ENCODE results near the gene UVRAG. TPM values are rescaled to one million over a fixed set of nuclear protein-coding genes. Genes with fewer than 3 reads are reported as not detected.

Gene UVRAG
- total and polyA plus RNA-seq, 2 of the 13 experiments (the other 11 are each of a cell fraction or from before 2014, with no cell fraction given) = 9.7 to 17.3 TPM

GRCh38 chr11:75994616-75995015 lies 179.6 kb downstream of the UVRAG start:
- DNase-seq (ENCODE audit: low spot score) (no peak), FAIRE-seq (no peak), ATAC-seq (no peak)
- 97% methylated on average over 3 of the region's 3 CpGs for WGBS (ENCODE audit: low lambda C conversion rate)
- BruUV-seq (replicated peaks) = no TSS peak
- Histone ChIP-seq H3K4me3 (replicated peaks in 1 of 3; ENCODE audit: insufficient read depth in 1 of 3, low read depth in 2 of 3, low read length in 3 of 3) (no peak overlapping the region), H3K4me2 (ENCODE audit: low read depth, low read length) (no peak overlapping the region), H3K4me1 (ENCODE audit: insufficient read depth, low read length) (peaks cover 2% of the 10 kb centered on the region), H4K20me1 (ENCODE audit: insufficient read depth, low read length) (no peaks in the 10 kb centered on the region), H3K9ac (ENCODE audit: insufficient read depth, low read depth, low read length) (no peak overlapping the region), H2AFZ (ENCODE audit: low read length) (no peak overlapping the region), H3K27ac (ENCODE audit: extremely low read length, insufficient read depth, low read length) (no peak overlapping the region), H3K79me2 (ENCODE audit: insufficient read depth, low read length) (no peaks in the 10 kb centered on the region), H3K27me3 (ENCODE audit: control insufficient read depth in 1 of 2, insufficient read depth in 2 of 2, low read length in 2 of 2) (no peaks in the 10 kb centered on the region), H3K9me3 (ENCODE audit: low read length) (no peaks in the 10 kb centered on the region), H3K36me3 (replicated peaks in 1 of 2; ENCODE audit: control insufficient read depth in 1 of 2, insufficient read depth in 2 of 2, low read length in 2 of 2) (0 out of 5 replicates have a peak, but pooled peaks cover 0 to 1% of the 10 kb centered on the region in 2 experiments)
- intact Hi-C loops (cut with micrococcal nuclease; ENCODE audit: unreplicated experiment) = no loop called here
- no peak for TF ChIP-seq ZNF235 (CRISPR knock-in tag; IDR thresholded peaks at IDR 0.05; ENCODE audit: borderline replicate concordance)
- TF ChIP-seq RBAK (CRISPR knock-in tag; IDR thresholded peaks at IDR 0.05) = no peak
- no peak for TF ChIP-seq EEA1 (CRISPR knock-in tag; IDR thresholded peaks at IDR 0.05; ENCODE audit: borderline replicate concordance)
- no peak for TF ChIP-seq ZNF784 (CRISPR knock-in tag; IDR thresholded peaks at IDR 0.05; ENCODE audit: borderline replicate concordance)
- no peak for TF ChIP-seq KLF6 (CRISPR knock-in tag; IDR thresholded peaks at IDR 0.05)
- TF ChIP-seq GLMP (CRISPR knock-in tag; IDR thresholded peaks at IDR 0.05; ENCODE audit: borderline replicate concordance) = no peak
- TF ChIP-seq PAX8 (CRISPR knock-in tag; IDR thresholded peaks at IDR 0.05; ENCODE audit: borderline replicate concordance) = no peak
- no peak for TF ChIP-seq CBX5 (CRISPR knock-in tag; IDR thresholded peaks at IDR 0.05; ENCODE audit: borderline replicate concordance)
- TF ChIP-seq SNRNP70 (IDR thresholded peaks at IDR 0.05; ENCODE audit: low read depth, low read length) = no peak
- no peak for TF ChIP-seq ZNF512B (CRISPR knock-in tag; IDR thresholded peaks at IDR 0.05; ENCODE audit: borderline replicate concordance)
- TF ChIP-seq SSRP1 (CRISPR knock-in tag; IDR thresholded peaks at IDR 0.05) = no peak
- TF ChIP-seq SAFB2 (CRISPR knock-in tag; IDR thresholded peaks at IDR 0.05; ENCODE audit: borderline replicate concordance, low read depth) = no peak
- no peak for TF ChIP-seq PLRG1 (conservative IDR thresholded peaks at IDR 0.05)
- TF ChIP-seq CENPX (CRISPR knock-in tag; IDR thresholded peaks at IDR 0.05) = no peak
- ChIA-PET POLR2A (no interaction called here), CTCF (ENCODE audit: low intra/inter-chr PET ratio, low total read pairs) (no interaction called here)
- in situ Hi-C loops (cut with HindIII; ENCODE audit: extremely low pct_ligation_motif_present, low pct_unique_long_range_greater_than_20kb) = no loop called here

All from HepG2 (cell line).